Osteocyte (in vitro differentiated cells): ENCODE measurements around the gene C2CD4C. TPM values are rescaled to one million over a fixed set of nuclear protein-coding genes. Genes with fewer than 3 reads are reported as not detected.

Source experiments
- DNase-seq: peaks from one replicate; pipeline ENCODE4 v3.0.0; 2021; ENCODE audit warnings: mixed read lengths; ENCODE audit not compliant: unreplicated experiment; ENCODE audit errors: extremely low spot score
- H3K27ac Mint-ChIP-seq: one replicate; pipeline ENCODE4 v1.8.0; 2021; ENCODE audit warnings: mild to moderate bottlenecking, mixed read lengths; ENCODE audit not compliant: unreplicated experiment
- H3K27me3 Mint-ChIP-seq: one replicate; pipeline ENCODE4 v1.8.0; 2021; ENCODE audit warnings: mixed read lengths; ENCODE audit not compliant: unreplicated experiment
- H3K36me3 Mint-ChIP-seq: one replicate; pipeline ENCODE4 v1.8.0; 2021; ENCODE audit warnings: mixed read lengths; ENCODE audit not compliant: unreplicated experiment
- H3K4me1 Mint-ChIP-seq: one replicate; pipeline ENCODE4 v1.8.0; 2021; ENCODE audit warnings: mixed read lengths; ENCODE audit not compliant: unreplicated experiment
- H3K4me3 Mint-ChIP-seq: one replicate; pipeline ENCODE4 v1.8.0; 2021; ENCODE audit warnings: mild to moderate bottlenecking, moderate library complexity, mixed read lengths; ENCODE audit not compliant: unreplicated experiment
- H3K9me3 Mint-ChIP-seq: one replicate; pipeline ENCODE4 v1.8.0; 2021; ENCODE audit warnings: mixed read lengths; ENCODE audit not compliant: unreplicated experiment
- total RNA-seq: library from RNA; stranded (reverse); gene quantifications from 2 replicates; pipeline ENCODE4 v1.2.1, GENCODE V29; 2021
- TF ChIP-seq, protein P1 (sequence below): fragments of 200-600 bp; sonication (generic); IDR thresholded peaks from 2 replicates; pipeline ENCODE4 v1.5.0; 2021; ENCODE audit warnings: antibody characterized with exemption, mild to moderate bottlenecking, moderate library complexity

Gene C2CD4C
- total RNA-seq, 1 donor from 2014 or later = 1.2 TPM

- no peaks in the 10 kb centered on the region for H3K4me1 Mint-ChIP-seq
- H3K27ac Mint-ChIP-seq = no peak overlapping the region
- H3K4me3 Mint-ChIP-seq = no peak overlapping the region
- no peaks in the 10 kb centered on the region for H3K36me3 Mint-ChIP-seq
- TF ChIP-seq, protein P1, sequence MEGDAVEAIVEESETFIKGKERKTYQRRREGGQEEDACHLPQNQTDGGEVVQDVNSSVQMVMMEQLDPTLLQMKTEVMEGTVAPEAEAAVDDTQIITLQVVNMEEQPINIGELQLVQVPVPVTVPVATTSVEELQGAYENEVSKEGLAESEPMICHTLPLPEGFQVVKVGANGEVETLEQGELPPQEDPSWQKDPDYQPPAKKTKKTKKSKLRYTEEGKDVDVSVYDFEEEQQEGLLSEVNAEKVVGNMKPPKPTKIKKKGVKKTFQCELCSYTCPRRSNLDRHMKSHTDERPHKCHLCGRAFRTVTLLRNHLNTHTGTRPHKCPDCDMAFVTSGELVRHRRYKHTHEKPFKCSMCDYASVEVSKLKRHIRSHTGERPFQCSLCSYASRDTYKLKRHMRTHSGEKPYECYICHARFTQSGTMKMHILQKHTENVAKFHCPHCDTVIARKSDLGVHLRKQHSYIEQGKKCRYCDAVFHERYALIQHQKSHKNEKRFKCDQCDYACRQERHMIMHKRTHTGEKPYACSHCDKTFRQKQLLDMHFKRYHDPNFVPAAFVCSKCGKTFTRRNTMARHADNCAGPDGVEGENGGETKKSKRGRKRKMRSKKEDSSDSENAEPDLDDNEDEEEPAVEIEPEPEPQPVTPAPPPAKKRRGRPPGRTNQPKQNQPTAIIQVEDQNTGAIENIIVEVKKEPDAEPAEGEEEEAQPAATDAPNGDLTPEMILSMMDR = no peak
- DNase-seq = no peak
- H3K9me3 Mint-ChIP-seq = no peaks in the 10 kb centered on the region
- peaks cover 3% of the 10 kb centered on the region for H3K27me3 Mint-ChIP-seq
Observed at GRCh38 chr19:401866-402511, 7.0 kb downstream of the C2CD4C start.

- TF ChIP-seq, protein P1 = no peak
- Mint-ChIP-seq H3K4me1 (no peaks in the 10 kb centered on the region), H3K9me3 (no peaks in the 10 kb centered on the region), H3K4me3 (no peak overlapping the region), H3K36me3 (no peaks in the 10 kb centered on the region), H3K27ac (no peak overlapping the region), H3K27me3 (peaks cover 3% of the 10 kb centered on the region)
- no peak for DNase-seq
Observed at GRCh38 chr19:400976-401865, 7.7 kb downstream of the C2CD4C start.

- Mint-ChIP-seq H3K27me3 (peaks cover 3% of the 10 kb centered on the region), H3K4me1 (no peaks in the 10 kb centered on the region), H3K27ac (no peak overlapping the region), H3K4me3 (no peak overlapping the region), H3K36me3 (no peaks in the 10 kb centered on the region), H3K9me3 (no peaks in the 10 kb centered on the region)
- no peak for DNase-seq
- TF ChIP-seq, protein P1 = no peak
Observed at GRCh38 chr19:399370-399769, 9.6 kb downstream of the C2CD4C start.

- no peaks in the 10 kb centered on the region for H3K36me3 Mint-ChIP-seq
- no peak for DNase-seq
- H3K9me3 Mint-ChIP-seq = no peaks in the 10 kb centered on the region
- TF ChIP-seq, protein P1 = no peak
- no peaks in the 10 kb centered on the region for H3K4me1 Mint-ChIP-seq
- peaks cover 3% of the 10 kb centered on the region for H3K27me3 Mint-ChIP-seq
- no peak overlapping the region for H3K27ac Mint-ChIP-seq
- H3K4me3 Mint-ChIP-seq = no peak overlapping the region
Observed at GRCh38 chr19:398719-399118, 10.2 kb downstream of the C2CD4C start.
